ENCODE results near the gene ECI1.

Gene ECI1

DNA sequence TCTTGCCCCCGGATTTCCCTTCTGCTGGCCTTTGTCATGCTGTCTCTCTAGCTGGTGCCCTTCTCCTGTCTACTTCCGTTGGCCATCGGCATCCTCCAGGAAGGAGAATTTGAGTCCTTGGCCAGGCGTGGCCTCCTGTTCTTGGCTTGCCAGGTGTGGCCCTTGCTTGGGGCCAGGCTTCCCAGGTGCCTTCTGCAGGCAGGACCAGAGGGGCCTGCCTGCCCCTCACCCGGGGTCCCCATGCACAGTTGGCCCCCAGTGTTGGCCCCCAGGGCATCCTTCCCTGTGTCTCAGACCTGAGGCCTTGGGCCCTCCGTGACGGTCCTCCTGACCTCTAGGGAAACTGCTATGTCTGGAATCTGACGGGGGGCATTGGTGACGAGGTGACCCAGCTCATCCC is 43.5 kb downstream of the ECI1 start:
- no peak for TF ChIP-seq EGR1 (IDR thresholded peaks at IDR 0.05)
- TF ChIP-seq, protein P1, sequence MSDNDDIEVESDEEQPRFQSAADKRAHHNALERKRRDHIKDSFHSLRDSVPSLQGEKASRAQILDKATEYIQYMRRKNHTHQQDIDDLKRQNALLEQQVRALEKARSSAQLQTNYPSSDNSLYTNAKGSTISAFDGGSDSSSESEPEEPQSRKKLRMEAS (IDR thresholded peaks at IDR 0.05), result no peak
- TF ChIP-seq, protein P2, sequence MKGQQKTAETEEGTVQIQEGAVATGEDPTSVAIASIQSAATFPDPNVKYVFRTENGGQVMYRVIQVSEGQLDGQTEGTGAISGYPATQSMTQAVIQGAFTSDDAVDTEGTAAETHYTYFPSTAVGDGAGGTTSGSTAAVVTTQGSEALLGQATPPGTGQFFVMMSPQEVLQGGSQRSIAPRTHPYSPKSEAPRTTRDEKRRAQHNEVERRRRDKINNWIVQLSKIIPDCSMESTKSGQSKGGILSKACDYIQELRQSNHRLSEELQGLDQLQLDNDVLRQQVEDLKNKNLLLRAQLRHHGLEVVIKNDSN (IDR thresholded peaks at IDR 0.05), result no peak

DNA sequence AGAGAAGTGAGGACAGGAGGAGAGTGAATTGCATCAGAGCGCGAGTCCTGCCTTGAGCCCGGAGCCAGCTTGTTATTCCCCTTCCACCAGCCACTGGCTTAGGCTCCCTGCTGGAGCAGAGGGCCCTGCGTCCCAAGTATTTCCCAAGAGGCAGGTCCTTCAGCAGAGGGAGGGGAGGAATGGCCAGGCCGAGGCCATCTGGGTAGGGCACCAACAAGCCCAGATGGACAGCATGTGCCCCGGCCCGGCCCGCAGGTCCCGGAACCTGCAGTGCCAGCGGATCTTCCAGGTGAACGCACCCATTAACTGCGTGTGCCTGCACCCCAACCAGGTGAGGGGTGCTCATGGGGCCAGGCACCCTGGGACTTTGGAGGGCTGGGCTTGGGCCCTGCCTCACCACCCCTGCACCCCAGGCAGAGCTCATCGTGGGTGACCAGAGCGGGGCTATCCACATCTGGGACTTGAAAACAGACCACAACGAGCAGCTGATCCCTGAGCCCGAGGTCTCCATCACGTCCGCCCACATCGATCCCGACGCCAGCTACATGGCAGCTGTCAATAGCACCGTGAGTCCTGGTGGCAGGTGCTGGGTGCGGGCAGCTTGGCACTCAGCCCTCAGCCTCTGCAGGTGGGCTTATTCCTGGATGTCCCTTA is 44.5 kb downstream of the ECI1 start:
- TF ChIP-seq YY1 (IDR thresholded peaks at IDR 0.05; ENCODE audit: low read depth), result no peak
- TF ChIP-seq TEAD4 (IDR thresholded peaks at IDR 0.05), result no peak
- no peak for TF ChIP-seq EP300 (IDR thresholded peaks at IDR 0.05; ENCODE audit: borderline replicate concordance)
- no peak for TF ChIP-seq TCF12 (IDR thresholded peaks at IDR 0.05; ENCODE audit: low read depth)
- no peak for TF ChIP-seq CREB1 (IDR thresholded peaks at IDR 0.05; ENCODE audit: low read depth)
- TF ChIP-seq EGR1 (IDR thresholded peaks at IDR 0.05), result no peak
- TF ChIP-seq, protein P1 (IDR thresholded peaks at IDR 0.05), result no peak
- TF ChIP-seq RAD21 (IDR thresholded peaks at IDR 0.05; ENCODE audit: low read depth), result no peak
- no peak for TF ChIP-seq TAF1 (IDR thresholded peaks at IDR 0.05; ENCODE audit: low read depth)
- no peak for TF ChIP-seq ZBTB7A (IDR thresholded peaks at IDR 0.05; ENCODE audit: low read depth)
- TF ChIP-seq, protein P3, sequence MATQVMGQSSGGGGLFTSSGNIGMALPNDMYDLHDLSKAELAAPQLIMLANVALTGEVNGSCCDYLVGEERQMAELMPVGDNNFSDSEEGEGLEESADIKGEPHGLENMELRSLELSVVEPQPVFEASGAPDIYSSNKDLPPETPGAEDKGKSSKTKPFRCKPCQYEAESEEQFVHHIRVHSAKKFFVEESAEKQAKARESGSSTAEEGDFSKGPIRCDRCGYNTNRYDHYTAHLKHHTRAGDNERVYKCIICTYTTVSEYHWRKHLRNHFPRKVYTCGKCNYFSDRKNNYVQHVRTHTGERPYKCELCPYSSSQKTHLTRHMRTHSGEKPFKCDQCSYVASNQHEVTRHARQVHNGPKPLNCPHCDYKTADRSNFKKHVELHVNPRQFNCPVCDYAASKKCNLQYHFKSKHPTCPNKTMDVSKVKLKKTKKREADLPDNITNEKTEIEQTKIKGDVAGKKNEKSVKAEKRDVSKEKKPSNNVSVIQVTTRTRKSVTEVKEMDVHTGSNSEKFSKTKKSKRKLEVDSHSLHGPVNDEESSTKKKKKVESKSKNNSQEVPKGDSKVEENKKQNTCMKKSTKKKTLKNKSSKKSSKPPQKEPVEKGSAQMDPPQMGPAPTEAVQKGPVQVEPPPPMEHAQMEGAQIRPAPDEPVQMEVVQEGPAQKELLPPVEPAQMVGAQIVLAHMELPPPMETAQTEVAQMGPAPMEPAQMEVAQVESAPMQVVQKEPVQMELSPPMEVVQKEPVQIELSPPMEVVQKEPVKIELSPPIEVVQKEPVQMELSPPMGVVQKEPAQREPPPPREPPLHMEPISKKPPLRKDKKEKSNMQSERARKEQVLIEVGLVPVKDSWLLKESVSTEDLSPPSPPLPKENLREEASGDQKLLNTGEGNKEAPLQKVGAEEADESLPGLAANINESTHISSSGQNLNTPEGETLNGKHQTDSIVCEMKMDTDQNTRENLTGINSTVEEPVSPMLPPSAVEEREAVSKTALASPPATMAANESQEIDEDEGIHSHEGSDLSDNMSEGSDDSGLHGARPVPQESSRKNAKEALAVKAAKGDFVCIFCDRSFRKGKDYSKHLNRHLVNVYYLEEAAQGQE (IDR thresholded peaks at IDR 0.05; ENCODE audit: low read depth), result no peak
- TF ChIP-seq CEBPB (IDR thresholded peaks at IDR 0.05), result no peak
- TF ChIP-seq NFIC (IDR thresholded peaks at IDR 0.05), result no peak
- no peak for TF ChIP-seq FOXM1 (IDR thresholded peaks at IDR 0.05; ENCODE audit: borderline replicate concordance, low read depth)
- TF ChIP-seq, protein P2 (IDR thresholded peaks at IDR 0.05), result no peak

DNA sequence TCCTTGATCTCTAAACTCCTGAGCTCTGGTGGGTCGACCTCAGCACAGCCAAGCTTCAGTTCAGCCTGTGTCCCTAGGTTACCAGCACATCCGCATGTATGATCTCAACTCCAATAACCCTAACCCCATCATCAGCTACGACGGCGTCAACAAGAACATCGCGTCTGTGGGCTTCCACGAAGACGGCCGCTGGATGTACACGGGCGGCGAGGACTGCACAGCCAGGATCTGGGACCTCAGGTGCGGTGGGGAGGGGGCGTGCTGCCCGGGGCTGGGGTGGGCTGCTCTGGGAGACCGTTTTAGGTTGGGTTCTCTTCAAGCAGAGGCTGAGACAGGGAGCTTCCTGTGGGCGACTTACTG is 45.0 kb downstream of the ECI1 start:
- TF ChIP-seq, protein P2 (IDR thresholded peaks at IDR 0.05), result no peak
- TF ChIP-seq RAD21 (IDR thresholded peaks at IDR 0.05; ENCODE audit: low read depth) (no peak), CREB1 (IDR thresholded peaks at IDR 0.05; ENCODE audit: low read depth) (no peak), TEAD4 (IDR thresholded peaks at IDR 0.05) (no peak), TCF12 (IDR thresholded peaks at IDR 0.05; ENCODE audit: low read depth) (no peak), FOXM1 (IDR thresholded peaks at IDR 0.05; ENCODE audit: borderline replicate concordance, low read depth) (no peak), EP300 (IDR thresholded peaks at IDR 0.05; ENCODE audit: borderline replicate concordance) (no peak), EGR1 (IDR thresholded peaks at IDR 0.05) (no peak), TAF1 (IDR thresholded peaks at IDR 0.05; ENCODE audit: low read depth) (no peak), NFIC (IDR thresholded peaks at IDR 0.05) (no peak), CEBPB (IDR thresholded peaks at IDR 0.05) (no peak), YY1 (IDR thresholded peaks at IDR 0.05; ENCODE audit: low read depth) (no peak), ZBTB7A (IDR thresholded peaks at IDR 0.05; ENCODE audit: low read depth) (no peak)
- TF ChIP-seq, protein P1 (IDR thresholded peaks at IDR 0.05), result no peak
- TF ChIP-seq, protein P3 (IDR thresholded peaks at IDR 0.05; ENCODE audit: low read depth), result no peak

DNA sequence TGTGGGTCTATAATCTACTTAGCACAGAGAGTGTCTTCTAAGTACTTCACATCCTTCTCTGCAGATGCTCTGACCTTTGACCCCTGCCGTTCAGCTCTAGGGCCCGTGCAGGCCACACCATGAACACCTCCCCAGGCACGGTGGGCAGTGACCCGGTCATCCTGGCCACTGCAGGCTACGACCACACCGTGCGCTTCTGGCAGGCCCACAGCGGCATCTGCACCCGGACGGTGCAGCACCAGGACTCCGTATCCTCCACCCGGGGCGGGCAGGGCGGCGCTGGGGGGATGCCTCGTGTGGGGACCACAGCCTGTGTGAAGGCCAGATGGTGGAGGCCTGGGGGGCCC is 45.4 kb downstream of the ECI1 start:
- TF ChIP-seq TAF1 (IDR thresholded peaks at IDR 0.05; ENCODE audit: low read depth) (no peak), EGR1 (IDR thresholded peaks at IDR 0.05) (no peak), FOXM1 (IDR thresholded peaks at IDR 0.05; ENCODE audit: borderline replicate concordance, low read depth) (no peak), NFIC (IDR thresholded peaks at IDR 0.05) (no peak), TEAD4 (IDR thresholded peaks at IDR 0.05) (no peak), ZBTB7A (IDR thresholded peaks at IDR 0.05; ENCODE audit: low read depth) (no peak), YY1 (IDR thresholded peaks at IDR 0.05; ENCODE audit: low read depth) (no peak), EP300 (IDR thresholded peaks at IDR 0.05; ENCODE audit: borderline replicate concordance) (no peak), CREB1 (IDR thresholded peaks at IDR 0.05; ENCODE audit: low read depth) (no peak), TCF12 (IDR thresholded peaks at IDR 0.05; ENCODE audit: low read depth) (no peak), RAD21 (IDR thresholded peaks at IDR 0.05; ENCODE audit: low read depth) (no peak), CEBPB (IDR thresholded peaks at IDR 0.05) (no peak)
- TF ChIP-seq, protein P2 (IDR thresholded peaks at IDR 0.05), result no peak
- TF ChIP-seq, protein P3 (IDR thresholded peaks at IDR 0.05; ENCODE audit: low read depth), result no peak
- TF ChIP-seq, protein P1 (IDR thresholded peaks at IDR 0.05), result no peak
